Neural cell (in vitro differentiated cells): ENCODE data around the gene CC2D1A. TPM values are rescaled to one million over a fixed set of nuclear protein-coding genes. Genes with fewer than 3 reads are reported as not detected.

ENCODE experiments used
- H2AFZ ChIP-seq: fragments of 200-600, 300-800 bp; sonication (generic), shearing (Covaris generic); 2 replicates; pipeline ENCODE4 v1.6.0; 2014; ENCODE audit warnings: low read depth, mild to moderate bottlenecking, antibody characterized with exemption, low read length, moderate library complexity
- H3F3A ChIP-seq: fragments of 200-600 bp; shearing (Covaris generic); 2 replicates; pipeline ENCODE4 v1.6.1; 2016; ENCODE audit warnings: mild to moderate bottlenecking, moderate library complexity, mixed read lengths, antibody characterized with exemption, low read length; ENCODE audit not compliant: insufficient read depth, poor library complexity, severe bottlenecking
- H3K27ac ChIP-seq: fragments of 200-600, 300-800 bp; sonication (generic), shearing (Covaris generic); 2 replicates; pipeline ENCODE4 v1.5.1; 2014; ENCODE audit warnings: mild to moderate bottlenecking, low read length, moderate library complexity
- H3K27me3 ChIP-seq: fragments of 300-800, 200-600 bp; sonication (generic), shearing (Covaris generic); 2 replicates; pipeline ENCODE4 v1.6.0; 2014; ENCODE audit warnings: mild to moderate bottlenecking, low read depth, low read length, moderate library complexity; ENCODE audit not compliant: insufficient read depth
- H3K36me3 ChIP-seq: fragments of 300-800, 200-600 bp; sonication (generic), shearing (Covaris generic); 2 replicates; pipeline ENCODE4 v1.5.1; 2014; ENCODE audit warnings: mild to moderate bottlenecking, antibody characterized with exemption, low read length, moderate library complexity; ENCODE audit not compliant: insufficient read depth
- H3K4me2 ChIP-seq: fragments of 300-800, 200-600 bp; sonication (generic), shearing (Covaris generic); 2 replicates; pipeline ENCODE4 v1.6.0; 2014; ENCODE audit warnings: mild to moderate bottlenecking, low read length
- H3K4me3 ChIP-seq: fragments of 300-800, 200-600 bp; sonication (generic), shearing (Covaris generic); 2 replicates; pipeline ENCODE4 v1.5.1; 2014; ENCODE audit warnings: mild to moderate bottlenecking, low read length, moderate library complexity
- H3K79me2 ChIP-seq: fragments of 200-600 bp; shearing (Covaris generic); replicated peaks from 2 replicates; pipeline ENCODE4 v1.6.0; 2014; ENCODE audit warnings: mild to moderate bottlenecking, low read length, moderate library complexity; ENCODE audit not compliant: insufficient read depth
- H3K9ac ChIP-seq: fragments of 300-800, 200-600 bp; sonication (generic), shearing (Covaris generic); 2 replicates; pipeline ENCODE4 v1.6.1; 2016; ENCODE audit warnings: mild to moderate bottlenecking, low read length, mixed read lengths
- H3K9me2 ChIP-seq: fragments of 200-600 bp; shearing (Covaris generic); 2 replicates; pipeline ENCODE4 v1.6.1; 2016; ENCODE audit warnings: mild to moderate bottlenecking, low read length, mixed read lengths; ENCODE audit not compliant: insufficient read depth
- H3K9me3 ChIP-seq: fragments of 200-600, 300-800 bp; sonication (generic), shearing (Covaris generic); 2 replicates; pipeline ENCODE4 v1.6.1; 2016; ENCODE audit warnings: mild to moderate bottlenecking, mixed run types, low read length, moderate library complexity, mixed read lengths
- H4K20me1 ChIP-seq: fragments of 200-600 bp; shearing (Covaris generic); 2 replicates; pipeline ENCODE4 v1.6.1; 2016; ENCODE audit warnings: mild to moderate bottlenecking, mixed run types; ENCODE audit not compliant: insufficient read depth
- EP300 ChIP-seq: fragments of 450-650 bp; conservative IDR thresholded peaks from 2 replicates; pipeline ENCODE4 v1.6.1; 2014; ENCODE audit warnings: antibody characterized with exemption, mild to moderate bottlenecking, moderate library complexity; ENCODE audit not compliant: poor library complexity, severe bottlenecking
- EZH2 ChIP-seq: fragments of 200-600, 300-800 bp; shearing (Covaris generic), sonication (generic); IDR thresholded peaks from 2 replicates; pipeline ENCODE4 v1.6.1; 2014; ENCODE audit warnings: antibody characterized with exemption, low read length, borderline replicate concordance, mild to moderate bottlenecking; ENCODE audit not compliant: insufficient read depth, poor library complexity, severe bottlenecking
- MXI1 ChIP-seq: fragments of 450-650 bp; conservative IDR thresholded peaks from 2 replicates; pipeline ENCODE4 v1.6.1; 2014; ENCODE audit warnings: antibody characterized with exemption, mild to moderate bottlenecking; ENCODE audit not compliant: poor library complexity, severe bottlenecking
- POLR2AphosphoS5 ChIP-seq: IDR thresholded peaks from 2 replicates; pipeline ENCODE4 v1.6.1; 2012
- RAD21 ChIP-seq: fragments of 450-650 bp; conservative IDR thresholded peaks from 2 replicates; pipeline ENCODE4 v1.6.1; 2014; ENCODE audit warnings: antibody characterized with exemption, mild to moderate bottlenecking, moderate library complexity
- SMC3 ChIP-seq: fragments of 450-650 bp; conservative IDR thresholded peaks from 2 replicates; pipeline ENCODE4 v1.6.1; 2014; ENCODE audit warnings: antibody characterized with exemption, mild to moderate bottlenecking, moderate library complexity; ENCODE audit not compliant: poor library complexity
- TAF1 ChIP-seq: IDR thresholded peaks from 2 replicates; pipeline ENCODE4 v1.6.1; 2012; ENCODE audit warnings: low read depth
- polyA plus RNA-seq: library from polyadenylated mRNA; depleted of rRNA; stranded (reverse); fragments of >200 nt; gene quantifications from 2 replicates; pipeline ENCODE4 v1.2.3, GENCODE V29; 2014
- TF ChIP-seq, protein P1 (sequence below): IDR thresholded peaks from 2 replicates; pipeline ENCODE4 v1.6.1; 2012; ENCODE audit warnings: borderline replicate concordance
- TF ChIP-seq, protein P2 (sequence below): fragments of 450-650 bp; IDR thresholded peaks from 2 replicates; pipeline ENCODE4 v1.5.1; 2014; ENCODE audit warnings: antibody characterized with exemption, mild to moderate bottlenecking, moderate library complexity; ENCODE audit not compliant: poor library complexity, severe bottlenecking

Gene CC2D1A
- polyA plus RNA-seq, 1 donor from 2014 or later = 24.5 TPM

DNA sequence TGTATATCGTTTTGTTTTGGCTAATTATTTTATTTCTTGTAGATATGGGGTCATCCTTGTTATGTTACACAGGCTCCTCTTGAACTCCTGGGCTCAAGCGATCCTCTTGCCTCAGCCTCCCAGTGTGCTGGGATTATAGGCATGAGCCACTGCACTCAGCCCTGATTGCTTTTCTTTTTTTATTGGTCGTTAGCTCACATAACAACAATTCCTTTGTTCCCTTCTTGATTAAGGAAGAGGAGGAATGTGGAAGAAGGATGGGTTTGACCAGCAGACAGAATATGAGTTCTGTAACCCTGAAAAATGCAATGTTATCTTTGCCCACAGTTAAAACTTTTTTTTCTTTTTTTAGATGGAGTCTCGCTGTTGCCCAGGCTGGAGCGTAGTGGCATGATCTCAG lies 11.4 kb upstream of the CC2D1A start:
- Histone ChIP-seq H3K27me3 (no peaks in the 10 kb centered on the region), H3K4me2 (no peak overlapping the region), H3K9me2 (no peaks in the 10 kb centered on the region), H3K27ac (no peak overlapping the region), H4K20me1 (no peaks in the 10 kb centered on the region), H3K9me3 (no peaks in the 10 kb centered on the region), H3K4me3 (no peak overlapping the region), H3K9ac (no peak overlapping the region), H3K36me3 (no peaks in the 10 kb centered on the region), H2AFZ (no peak overlapping the region), H3K79me2 (no peaks in the 10 kb centered on the region), H3F3A (no peaks in the 10 kb centered on the region)
- no peak for TF ChIP-seq MXI1
- TF ChIP-seq SMC3 = no peak
- no peak for TF ChIP-seq TAF1
- no peak for TF ChIP-seq POLR2AphosphoS5
- no peak for TF ChIP-seq RAD21
- no peak for TF ChIP-seq EZH2
- TF ChIP-seq, protein P1, sequence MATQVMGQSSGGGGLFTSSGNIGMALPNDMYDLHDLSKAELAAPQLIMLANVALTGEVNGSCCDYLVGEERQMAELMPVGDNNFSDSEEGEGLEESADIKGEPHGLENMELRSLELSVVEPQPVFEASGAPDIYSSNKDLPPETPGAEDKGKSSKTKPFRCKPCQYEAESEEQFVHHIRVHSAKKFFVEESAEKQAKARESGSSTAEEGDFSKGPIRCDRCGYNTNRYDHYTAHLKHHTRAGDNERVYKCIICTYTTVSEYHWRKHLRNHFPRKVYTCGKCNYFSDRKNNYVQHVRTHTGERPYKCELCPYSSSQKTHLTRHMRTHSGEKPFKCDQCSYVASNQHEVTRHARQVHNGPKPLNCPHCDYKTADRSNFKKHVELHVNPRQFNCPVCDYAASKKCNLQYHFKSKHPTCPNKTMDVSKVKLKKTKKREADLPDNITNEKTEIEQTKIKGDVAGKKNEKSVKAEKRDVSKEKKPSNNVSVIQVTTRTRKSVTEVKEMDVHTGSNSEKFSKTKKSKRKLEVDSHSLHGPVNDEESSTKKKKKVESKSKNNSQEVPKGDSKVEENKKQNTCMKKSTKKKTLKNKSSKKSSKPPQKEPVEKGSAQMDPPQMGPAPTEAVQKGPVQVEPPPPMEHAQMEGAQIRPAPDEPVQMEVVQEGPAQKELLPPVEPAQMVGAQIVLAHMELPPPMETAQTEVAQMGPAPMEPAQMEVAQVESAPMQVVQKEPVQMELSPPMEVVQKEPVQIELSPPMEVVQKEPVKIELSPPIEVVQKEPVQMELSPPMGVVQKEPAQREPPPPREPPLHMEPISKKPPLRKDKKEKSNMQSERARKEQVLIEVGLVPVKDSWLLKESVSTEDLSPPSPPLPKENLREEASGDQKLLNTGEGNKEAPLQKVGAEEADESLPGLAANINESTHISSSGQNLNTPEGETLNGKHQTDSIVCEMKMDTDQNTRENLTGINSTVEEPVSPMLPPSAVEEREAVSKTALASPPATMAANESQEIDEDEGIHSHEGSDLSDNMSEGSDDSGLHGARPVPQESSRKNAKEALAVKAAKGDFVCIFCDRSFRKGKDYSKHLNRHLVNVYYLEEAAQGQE = no peak
- TF ChIP-seq, protein P2, sequence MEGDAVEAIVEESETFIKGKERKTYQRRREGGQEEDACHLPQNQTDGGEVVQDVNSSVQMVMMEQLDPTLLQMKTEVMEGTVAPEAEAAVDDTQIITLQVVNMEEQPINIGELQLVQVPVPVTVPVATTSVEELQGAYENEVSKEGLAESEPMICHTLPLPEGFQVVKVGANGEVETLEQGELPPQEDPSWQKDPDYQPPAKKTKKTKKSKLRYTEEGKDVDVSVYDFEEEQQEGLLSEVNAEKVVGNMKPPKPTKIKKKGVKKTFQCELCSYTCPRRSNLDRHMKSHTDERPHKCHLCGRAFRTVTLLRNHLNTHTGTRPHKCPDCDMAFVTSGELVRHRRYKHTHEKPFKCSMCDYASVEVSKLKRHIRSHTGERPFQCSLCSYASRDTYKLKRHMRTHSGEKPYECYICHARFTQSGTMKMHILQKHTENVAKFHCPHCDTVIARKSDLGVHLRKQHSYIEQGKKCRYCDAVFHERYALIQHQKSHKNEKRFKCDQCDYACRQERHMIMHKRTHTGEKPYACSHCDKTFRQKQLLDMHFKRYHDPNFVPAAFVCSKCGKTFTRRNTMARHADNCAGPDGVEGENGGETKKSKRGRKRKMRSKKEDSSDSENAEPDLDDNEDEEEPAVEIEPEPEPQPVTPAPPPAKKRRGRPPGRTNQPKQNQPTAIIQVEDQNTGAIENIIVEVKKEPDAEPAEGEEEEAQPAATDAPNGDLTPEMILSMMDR = no peak
- TF ChIP-seq EP300 = no peak

DNA sequence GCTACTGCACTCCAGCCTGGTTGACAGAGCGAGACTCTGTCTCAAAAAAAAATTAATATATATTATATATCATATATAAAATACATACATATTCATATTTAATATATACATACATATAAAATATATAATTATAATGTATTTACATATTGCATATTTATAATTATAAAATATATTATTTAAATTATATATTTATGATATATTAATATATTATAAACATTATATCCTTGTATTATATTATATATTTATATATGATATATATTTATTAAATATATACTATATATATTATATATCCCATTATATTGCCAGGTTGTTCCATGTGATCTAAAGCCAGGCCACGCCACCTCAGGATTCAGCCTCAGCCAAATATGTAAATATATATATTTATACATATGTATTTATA lies 9.8 kb upstream of the CC2D1A start:
- TF ChIP-seq MXI1 = no peak
- TF ChIP-seq SMC3 = no peak
- no peak for TF ChIP-seq RAD21
- no peak for TF ChIP-seq POLR2AphosphoS5
- H3K27me3 ChIP-seq = no peaks in the 10 kb centered on the region
- no peaks in the 10 kb centered on the region for H3K9me2 ChIP-seq
- H3K79me2 ChIP-seq = no peaks in the 10 kb centered on the region
- H3K9me3 ChIP-seq = no peaks in the 10 kb centered on the region
- H2AFZ ChIP-seq = no peak overlapping the region
- no peak overlapping the region for H3K4me3 ChIP-seq
- H4K20me1 ChIP-seq = no peaks in the 10 kb centered on the region
- no peak overlapping the region for H3K27ac ChIP-seq
- no peak overlapping the region for H3K4me2 ChIP-seq
- no peak overlapping the region for H3K9ac ChIP-seq
- no peaks in the 10 kb centered on the region for H3F3A ChIP-seq
- H3K36me3 ChIP-seq = no peaks in the 10 kb centered on the region

DNA sequence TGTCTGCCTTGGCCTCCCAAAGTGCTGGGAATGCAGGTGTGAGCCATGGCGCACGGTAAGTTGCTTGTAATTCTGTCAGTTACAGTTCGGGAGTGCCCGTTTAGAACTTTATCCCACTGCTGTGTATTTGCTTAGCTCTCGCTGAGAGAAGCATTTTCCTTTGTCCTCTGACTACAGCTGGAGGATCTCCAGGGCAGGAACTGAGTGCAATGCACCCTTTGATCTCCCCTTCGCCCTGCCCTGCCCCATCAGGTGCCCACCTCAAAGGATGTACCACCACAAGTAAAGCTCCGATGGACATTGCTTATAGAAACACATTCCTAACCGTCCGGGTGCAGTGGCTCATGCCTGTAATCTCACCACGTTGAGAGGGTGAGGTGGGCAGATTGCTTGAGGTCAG lies 6.6 kb upstream of the CC2D1A start:
- Histone ChIP-seq H3K9me3 (no peaks in the 10 kb centered on the region), H3F3A (no peaks in the 10 kb centered on the region), H3K4me2 (no peak overlapping the region), H3K79me2 (no peaks in the 10 kb centered on the region), H3K4me3 (no peak overlapping the region), H3K27ac (no peak overlapping the region), H2AFZ (no peak overlapping the region), H3K9me2 (no peaks in the 10 kb centered on the region), H3K36me3 (no peaks in the 10 kb centered on the region), H3K27me3 (no peaks in the 10 kb centered on the region), H4K20me1 (no peaks in the 10 kb centered on the region), H3K9ac (no peak overlapping the region)
- TF ChIP-seq MXI1 = no peak
- TF ChIP-seq TAF1 = no peak
- no peak for TF ChIP-seq RAD21
- no peak for TF ChIP-seq EZH2
- TF ChIP-seq, protein P2 = no peak
- no peak for TF ChIP-seq EP300
- TF ChIP-seq POLR2AphosphoS5 = no peak
- TF ChIP-seq, protein P1 = no peak
- TF ChIP-seq SMC3 = no peak
